ENCODE results near the gene PIM3.

Gene PIM3

GRCh38 chr22:49956418-49956770, 4.2 kb upstream of the PIM3 start:
- DNase-seq (ENCODE audit: low spot score), result no peak

DNA sequence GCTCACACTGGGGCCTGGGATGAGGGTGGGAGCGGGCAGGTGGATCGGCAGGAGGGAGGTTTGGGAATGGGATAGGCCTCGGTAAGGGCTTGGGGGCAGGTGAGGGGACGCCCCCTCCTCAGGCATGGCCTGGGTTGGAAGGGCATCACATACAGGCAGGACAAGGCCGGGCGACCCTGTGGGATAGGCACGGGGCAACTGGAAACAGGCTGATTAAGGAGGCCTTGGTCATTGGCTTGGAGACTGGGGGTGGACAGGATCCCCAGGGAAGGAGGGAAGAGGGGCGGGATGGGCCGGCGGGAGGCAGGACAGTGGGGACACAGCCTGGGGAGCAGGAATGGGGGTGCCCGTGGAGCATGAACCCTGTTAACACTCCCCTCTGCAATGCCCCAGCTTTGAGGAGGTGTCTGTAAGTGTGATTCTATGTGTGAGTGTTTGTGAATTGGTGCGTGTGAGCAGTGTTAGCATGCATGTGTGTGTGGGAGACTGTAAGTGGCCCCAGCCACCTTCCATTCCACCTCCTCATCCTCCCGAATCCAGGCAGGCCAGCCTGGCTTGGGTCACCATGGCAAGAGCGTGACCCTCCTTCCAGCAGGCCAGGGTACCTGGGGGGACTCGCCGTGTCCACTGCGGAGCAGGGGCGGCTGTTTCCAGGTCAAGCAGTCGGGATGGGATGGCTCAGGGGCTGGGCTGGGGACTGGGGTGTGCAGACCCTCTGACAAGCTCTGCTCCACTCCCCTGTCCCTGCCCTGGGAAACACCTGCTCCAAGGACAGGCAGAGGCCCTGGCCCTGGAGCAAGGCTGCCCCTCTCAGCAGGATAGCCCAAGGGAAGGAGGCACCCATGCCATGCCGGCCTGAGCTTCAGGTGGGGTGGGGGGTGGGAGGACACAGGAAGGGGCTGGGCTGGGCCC, 3.4 kb upstream of the PIM3 start:
- no peak for DNase-seq (ENCODE audit: low spot score)

DNA sequence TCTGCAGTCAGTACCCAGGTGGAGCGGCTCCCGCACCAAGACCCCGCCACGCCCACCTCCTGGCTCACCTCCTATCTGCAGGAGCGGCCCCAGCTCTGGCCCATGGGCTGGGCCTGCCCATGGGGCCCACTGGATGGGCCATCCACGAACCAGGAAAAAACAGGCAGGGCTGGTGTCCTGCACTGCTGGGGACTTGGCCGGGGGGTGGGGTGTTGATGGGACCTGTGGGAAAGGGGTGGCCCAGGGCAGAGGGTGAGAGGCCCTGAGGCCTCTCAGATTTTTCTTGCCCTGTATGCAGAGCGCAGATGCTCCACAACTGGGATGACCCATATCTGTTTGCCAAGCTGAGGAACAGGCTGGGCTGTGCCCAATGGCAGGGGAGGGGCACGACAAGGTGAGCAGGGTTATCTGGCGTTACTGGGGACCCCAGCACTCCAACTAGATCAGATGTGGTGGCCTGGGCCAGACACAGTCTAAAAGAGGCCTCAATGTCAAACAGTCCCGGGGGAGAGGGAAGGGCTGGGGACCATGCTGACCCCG, 2.7 kb upstream of the PIM3 start:
- no peak for DNase-seq (ENCODE audit: low spot score)

GRCh38 chr22:49958366-49958921, 2.1 kb upstream of the PIM3 start:
- no peak for DNase-seq (ENCODE audit: low spot score)

GRCh38 chr22:49958931-49959781, 1.4 kb upstream of the PIM3 start:
- DNase-seq (ENCODE audit: low spot score), result no peak

GRCh38 chr22:49959782-49960158, 802 bp upstream of the PIM3 start:
- no peak for DNase-seq (ENCODE audit: low spot score)

GRCh38 chr22:49961005-49961600, 531 bp downstream of the PIM3 start:
- DNase-seq (ENCODE audit: low spot score), result peak; percentile 45

DNA sequence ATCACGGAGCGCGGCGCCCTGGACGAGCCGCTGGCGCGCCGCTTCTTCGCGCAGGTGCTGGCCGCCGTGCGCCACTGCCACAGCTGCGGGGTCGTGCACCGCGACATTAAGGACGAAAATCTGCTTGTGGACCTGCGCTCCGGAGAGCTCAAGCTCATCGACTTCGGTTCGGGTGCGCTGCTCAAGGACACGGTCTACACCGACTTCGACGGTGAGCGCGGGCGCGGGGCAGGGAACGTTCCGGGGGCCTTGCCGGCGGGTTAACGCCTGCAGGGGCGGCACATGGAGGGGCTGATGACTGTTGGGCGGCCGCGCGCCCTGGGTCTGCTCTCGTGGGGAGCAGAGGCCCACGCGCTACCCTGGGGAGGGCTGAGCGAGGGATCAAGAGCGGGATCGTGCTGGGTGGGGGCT, 1.0 kb downstream of the PIM3 start:
- DNase-seq (ENCODE audit: low spot score), result no peak

GRCh38 chr22:49962012-49962750, 1.6 kb downstream of the PIM3 start:
- peak; percentile 58 for DNase-seq (ENCODE audit: low spot score)

DNA sequence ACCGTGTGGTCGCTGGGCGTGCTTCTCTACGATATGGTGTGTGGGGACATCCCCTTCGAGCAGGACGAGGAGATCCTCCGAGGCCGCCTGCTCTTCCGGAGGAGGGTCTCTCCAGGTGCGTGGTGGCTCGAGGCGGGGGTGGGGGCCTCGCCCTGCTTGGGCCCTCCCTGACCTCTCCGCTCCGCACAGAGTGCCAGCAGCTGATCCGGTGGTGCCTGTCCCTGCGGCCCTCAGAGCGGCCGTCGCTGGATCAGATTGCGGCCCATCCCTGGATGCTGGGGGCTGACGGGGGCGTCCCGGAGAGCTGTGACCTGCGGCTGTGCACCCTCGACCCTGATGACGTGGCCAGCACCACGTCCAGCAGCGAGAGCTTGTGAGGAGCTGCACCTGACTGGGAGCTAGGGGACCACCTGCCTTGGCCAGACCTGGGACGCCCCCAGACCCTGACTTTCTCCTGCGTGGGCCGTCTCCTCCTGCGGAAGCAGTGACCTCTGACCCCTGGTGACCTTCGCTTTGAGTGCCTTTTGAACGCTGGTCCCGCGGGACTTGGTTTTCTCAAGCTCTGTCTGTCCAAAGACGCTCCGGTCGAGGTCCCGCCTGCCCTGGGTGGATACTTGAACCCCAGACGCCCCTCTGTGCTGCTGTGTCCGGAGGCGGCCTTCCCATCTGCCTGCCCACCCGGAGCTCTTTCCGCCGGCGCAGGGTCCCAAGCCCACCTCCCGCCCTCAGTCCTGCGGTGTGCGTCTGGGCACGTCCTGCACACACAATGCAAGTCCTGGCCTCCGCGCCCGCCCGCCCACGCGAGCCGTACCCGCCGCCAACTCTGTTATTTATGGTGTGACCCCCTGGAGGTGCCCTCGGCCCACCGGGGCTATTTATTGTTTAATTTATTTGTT, 2.4 kb downstream of the PIM3 start:
- no peak for DNase-seq (ENCODE audit: low spot score)

DNA sequence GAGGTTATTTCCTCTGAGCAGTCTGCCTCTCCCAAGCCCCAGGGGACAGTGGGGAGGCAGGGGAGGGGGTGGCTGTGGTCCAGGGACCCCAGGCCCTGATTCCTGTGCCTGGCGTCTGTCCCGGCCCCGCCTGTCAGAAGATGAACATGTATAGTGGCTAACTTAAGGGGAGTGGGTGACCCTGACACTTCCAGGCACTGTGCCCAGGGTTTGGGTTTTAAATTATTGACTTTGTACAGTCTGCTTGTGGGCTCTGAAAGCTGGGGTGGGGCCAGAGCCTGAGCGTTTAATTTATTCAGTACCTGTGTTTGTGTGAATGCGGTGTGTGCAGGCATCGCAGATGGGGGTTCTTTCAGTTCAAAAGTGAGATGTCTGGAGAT, 3.1 kb downstream of the PIM3 start:
- DNase-seq (ENCODE audit: low spot score), result no peak

DNA sequence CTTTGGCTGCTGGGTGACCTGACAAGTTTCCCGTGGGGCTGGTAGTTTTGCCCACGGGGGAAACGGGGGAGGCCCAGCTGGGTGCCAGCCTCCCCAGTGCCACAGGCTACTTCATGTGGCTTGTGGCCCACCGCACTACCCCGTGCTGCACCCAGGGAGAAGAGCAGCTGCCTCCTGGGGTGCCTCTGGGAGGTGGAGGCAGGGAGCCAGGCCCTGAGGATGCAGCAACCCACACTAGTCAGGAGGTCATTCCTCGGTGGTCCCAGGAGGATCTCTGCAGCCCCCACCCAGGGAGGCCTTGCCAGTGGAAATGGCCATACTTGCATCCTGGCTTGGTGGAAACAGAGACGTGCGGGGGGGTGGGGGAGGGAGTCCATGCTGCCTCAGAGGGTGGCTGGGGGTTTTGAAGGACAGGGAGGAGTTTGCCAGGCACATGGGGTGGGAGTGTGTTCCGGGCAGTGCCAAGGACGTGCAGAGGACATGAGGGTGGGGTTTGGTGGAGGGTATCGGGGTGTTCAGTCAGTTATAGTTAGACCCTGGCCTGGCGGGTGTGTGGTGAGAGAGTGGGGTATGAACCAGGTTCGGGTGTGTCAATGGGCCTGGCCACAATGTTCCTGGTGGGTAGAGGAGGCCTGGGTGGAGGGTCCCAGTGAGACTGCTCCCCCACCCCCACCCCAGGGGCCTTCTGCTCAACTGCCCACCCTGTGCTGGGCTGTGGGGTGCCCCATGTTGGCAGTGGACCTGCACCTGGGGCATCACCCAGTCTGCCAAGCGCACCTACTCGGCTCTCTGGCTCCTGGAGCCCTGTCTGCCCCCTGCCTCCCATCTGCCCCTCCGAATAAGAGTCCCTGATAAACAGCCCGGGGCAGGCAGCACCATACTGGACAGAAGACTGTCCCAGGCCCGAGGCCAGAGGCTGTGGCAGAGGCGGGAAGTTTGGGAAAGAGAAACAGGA, 3.8 kb downstream of the PIM3 start:
- DNase-seq (ENCODE audit: low spot score), result no peak

- DNase-seq (ENCODE audit: low spot score), result no peak
These were observed 4.8 kb downstream of the PIM3 start for GRCh38 chr22:49965091-49966040.

- no peak for DNase-seq (ENCODE audit: low spot score)
These were observed 5.6 kb downstream of the PIM3 start for GRCh38 chr22:49966041-49966773.

DNA sequence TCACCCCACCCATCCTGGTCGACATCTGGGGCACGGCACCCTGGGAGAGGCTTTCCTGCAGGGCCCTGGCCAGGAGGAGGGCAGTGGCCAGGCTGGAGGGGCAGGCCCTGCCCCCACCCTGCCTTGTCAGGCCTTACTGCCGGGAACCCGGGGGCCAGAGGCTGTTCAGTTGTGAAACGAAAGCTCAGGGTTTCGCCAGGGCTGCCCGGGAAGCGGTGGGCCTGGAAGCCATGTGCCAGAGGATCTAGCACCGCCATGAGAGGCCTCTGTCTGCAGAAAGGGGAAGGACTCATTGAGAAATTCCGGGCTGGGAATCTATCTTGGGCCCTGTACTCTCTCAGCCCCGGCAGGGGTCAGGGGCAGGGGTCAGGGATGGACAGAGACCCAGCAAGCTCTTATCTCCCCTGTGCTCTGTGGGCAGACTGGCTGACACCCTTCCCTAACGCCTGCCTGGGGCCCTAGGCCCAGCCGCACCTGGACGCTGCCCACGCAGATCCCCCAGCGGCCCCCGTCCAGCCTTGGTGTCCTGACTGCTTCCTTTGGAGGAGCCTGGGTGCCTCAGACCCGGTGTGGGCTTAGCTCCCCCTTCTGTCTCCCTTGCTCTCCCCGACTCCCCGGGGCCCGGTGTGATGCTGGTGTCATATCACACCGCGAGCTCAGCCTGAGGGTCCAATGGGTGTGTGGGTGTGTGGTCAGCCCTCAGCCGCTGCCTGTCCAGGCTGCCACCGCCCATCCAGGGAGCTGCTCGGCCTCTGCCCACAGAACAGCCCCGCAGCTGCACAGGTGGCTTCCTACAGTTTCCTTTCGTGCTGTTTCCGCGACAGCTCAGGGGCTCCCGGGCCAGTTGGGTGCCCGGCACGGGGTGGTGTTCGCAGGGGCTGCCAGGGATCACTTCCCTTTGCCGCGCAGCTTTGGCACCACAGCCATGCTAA, 6.5 kb downstream of the PIM3 start:
- DNase-seq (ENCODE audit: low spot score), result peak; percentile 68

- no peak for DNase-seq (ENCODE audit: low spot score)
These were observed 7.2 kb downstream of the PIM3 start for GRCh38 chr22:49967706-49968208.
